Gastroesophageal sphincter (tissue), 4 donors: ENCODE measurements around the gene LEO1. TPM values are rescaled to one million over a fixed set of nuclear protein-coding genes. Genes with fewer than 3 reads are reported as not detected.
A peak's percentile ranks its signal among the peaks of the same experiment; 100 is the strongest.

ENCODE experiments used
- ATAC-seq: fragments of 150-250 bp; one replicate; pipeline ENCODE4 v1.9.1; 2016; ENCODE audit warnings: mild to moderate bottlenecking, moderate library complexity
- H3K27ac ChIP-seq, 4 donors: fragments of 200-600 bp; sonication (generic) in 3 of 4; 1 replicate in 3 of 4; 2 replicates in 1 of 4; pipeline ENCODE4 v1.5.1; 2016 to 2019
- H3K27me3 ChIP-seq: fragments of 200-600 bp; sonication (generic); one replicate; pipeline ENCODE4 v1.5.1; 2019
- H3K36me3 ChIP-seq, 2 donors: fragments of 200-600 bp; sonication (generic); one replicate each; pipeline ENCODE4 v1.5.1; 2019; ENCODE audit warnings: control low read depth in 1 of 2
- H3K4me1 ChIP-seq, 3 donors: fragments of 200-600 bp; sonication (generic); 1 replicate in 2 of 3; 2 replicates in 1 of 3; pipeline ENCODE4 v1.5.1; 2016 to 2019; ENCODE audit warnings: control low read depth in 2 of 3
- H3K4me3 ChIP-seq, 2 donors: fragments of 200-600 bp; sonication (generic); one replicate each; pipeline ENCODE4 v1.5.1; 2019; ENCODE audit warnings: mild to moderate bottlenecking in 1 of 2, moderate library complexity in 1 of 2
- H3K9me3 ChIP-seq, 3 donors: fragments of 200-600 bp; sonication (generic); one replicate each; pipeline ENCODE4 v1.5.1; 2017 to 2019; ENCODE audit warnings: control low read depth in 2 of 3
- EP300 ChIP-seq: sonication (generic); formaldehyde crosslinking; IDR thresholded peaks from one replicate; pipeline ENCODE4 v1.6.1; 2017; ENCODE audit warnings: antibody characterized with exemption, mild to moderate bottlenecking
- POLR2A ChIP-seq, 2 donors: fragments of 450-650 bp; IDR thresholded peaks; one replicate each; pipeline ENCODE4 v1.6.1; 2017; ENCODE audit warnings: antibody characterized with exemption in 2 of 2, mild to moderate bottlenecking in 2 of 2, moderate library complexity in 1 of 2
- POLR2AphosphoS5 ChIP-seq: sonication (generic); formaldehyde crosslinking; IDR thresholded peaks from one replicate; pipeline ENCODE4 v1.6.1; 2017; ENCODE audit warnings: antibody characterized with exemption
- WGBS, 2 donors: methylation state at CpG; one replicate each; pipeline ENCODE4 v1.1.5; 2018; ENCODE audit warnings: low coverage in 1 of 2; 5-methylcytosine and 5-hydroxymethylcytosine counted together
- total RNA-seq, 4 donors: library from RNA; depleted of rRNA; stranded (reverse); fragments of >200 nt; gene quantifications; one replicate each; pipeline ENCODE4 v1.1.0, GENCODE V29; 2016
- TF ChIP-seq, protein P1 (sequence below), 4 experiments: fragments of 200-600 bp in 2 of 4; fragments of 450-650 bp in 2 of 4; sonication (generic) in 1 of 4; IDR thresholded peaks; one replicate each; pipeline ENCODE4 v1.5.1; 2017 to 2019; ENCODE audit warnings: antibody characterized with exemption in 4 of 4, mild to moderate bottlenecking in 2 of 4, moderate library complexity in 2 of 4

The LEO1 gene
- total RNA-seq, 4 donors from 2014 or later: 11.7 to 15.7 (median 13.2) TPM

DNA sequence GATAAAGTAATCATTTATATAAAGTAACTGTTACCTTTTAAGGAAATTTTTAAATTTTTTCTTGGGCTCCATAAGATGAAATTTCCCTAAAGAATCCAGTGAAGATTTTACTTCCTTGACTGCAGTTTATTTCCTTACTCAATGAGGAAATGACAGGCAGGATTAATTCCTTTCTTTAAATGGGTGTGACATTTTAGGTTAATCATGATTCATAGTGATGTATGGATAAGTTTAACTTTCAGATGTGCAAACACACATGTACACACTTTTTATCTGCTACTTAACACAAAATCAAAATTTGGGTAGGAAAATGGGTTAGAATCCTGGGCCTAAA, 11.2 kb upstream of the LEO1 start:
- no peaks in the 10 kb centered on the region for H3K27me3 ChIP-seq
- H3K4me3 ChIP-seq: no peak overlapping the region
- TF ChIP-seq EP300 (no peak), POLR2AphosphoS5 (no peak), POLR2A (IDR thresholded peaks at IDR 0.05) (no peak)
- TF ChIP-seq, protein P1, sequence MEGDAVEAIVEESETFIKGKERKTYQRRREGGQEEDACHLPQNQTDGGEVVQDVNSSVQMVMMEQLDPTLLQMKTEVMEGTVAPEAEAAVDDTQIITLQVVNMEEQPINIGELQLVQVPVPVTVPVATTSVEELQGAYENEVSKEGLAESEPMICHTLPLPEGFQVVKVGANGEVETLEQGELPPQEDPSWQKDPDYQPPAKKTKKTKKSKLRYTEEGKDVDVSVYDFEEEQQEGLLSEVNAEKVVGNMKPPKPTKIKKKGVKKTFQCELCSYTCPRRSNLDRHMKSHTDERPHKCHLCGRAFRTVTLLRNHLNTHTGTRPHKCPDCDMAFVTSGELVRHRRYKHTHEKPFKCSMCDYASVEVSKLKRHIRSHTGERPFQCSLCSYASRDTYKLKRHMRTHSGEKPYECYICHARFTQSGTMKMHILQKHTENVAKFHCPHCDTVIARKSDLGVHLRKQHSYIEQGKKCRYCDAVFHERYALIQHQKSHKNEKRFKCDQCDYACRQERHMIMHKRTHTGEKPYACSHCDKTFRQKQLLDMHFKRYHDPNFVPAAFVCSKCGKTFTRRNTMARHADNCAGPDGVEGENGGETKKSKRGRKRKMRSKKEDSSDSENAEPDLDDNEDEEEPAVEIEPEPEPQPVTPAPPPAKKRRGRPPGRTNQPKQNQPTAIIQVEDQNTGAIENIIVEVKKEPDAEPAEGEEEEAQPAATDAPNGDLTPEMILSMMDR (IDR thresholded peaks at IDR 0.05): no peak
- no peaks in the 10 kb centered on the region for H3K9me3 ChIP-seq
- no peaks in the 10 kb centered on the region for H3K36me3 ChIP-seq
- ATAC-seq: no peak
- no peak overlapping the region for H3K27ac ChIP-seq
- H3K4me1 ChIP-seq: peaks cover 0 to 25% (median 0%) of the 10 kb centered on the region in 3 donors

DNA sequence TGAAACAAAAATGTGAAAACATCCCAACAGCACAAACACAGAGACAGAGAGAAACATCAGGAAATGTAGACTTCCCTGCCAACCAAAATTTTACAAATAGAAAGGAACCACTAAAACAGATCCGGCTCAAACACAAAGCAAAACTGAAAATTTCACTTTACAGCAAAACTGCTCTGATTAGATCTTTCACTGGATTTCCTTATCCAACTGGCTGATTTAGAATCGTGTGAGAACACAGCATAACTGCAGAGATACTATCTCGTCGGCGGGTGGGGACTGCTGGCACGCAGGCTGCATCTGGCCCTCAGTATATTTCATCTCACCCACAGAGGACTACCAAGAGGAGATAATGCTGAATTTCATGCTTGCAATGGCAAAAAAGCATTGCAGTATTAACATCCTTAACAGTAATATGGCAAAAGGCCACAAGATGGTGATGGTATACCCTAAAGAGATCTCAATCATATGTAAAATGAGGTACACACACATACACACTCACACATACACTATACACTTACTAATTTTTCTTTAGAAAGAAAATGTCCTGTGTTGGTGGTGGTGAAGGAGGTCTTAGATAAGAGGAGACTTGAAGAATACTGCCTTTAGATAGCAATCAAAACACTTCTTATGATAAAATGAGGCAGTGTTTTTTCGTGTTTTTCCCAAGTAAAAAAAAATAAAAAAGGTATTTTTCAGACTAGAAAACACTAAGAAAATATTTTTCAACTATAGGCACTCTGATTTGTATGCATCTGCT, 10.6 kb upstream of the LEO1 start:
- ATAC-seq: peak; percentile 43
- Histone ChIP-seq H3K4me1 (peaks cover 0 to 25% (median 0%) of the 10 kb centered on the region in 3 donors), H3K36me3 (no peaks in the 10 kb centered on the region), H3K4me3 (peak overlapping the region in 1 of 2 donors; percentile 21), H3K27me3 (no peaks in the 10 kb centered on the region), H3K27ac (peak overlapping the region; percentile 20 to 62 (median 58)), H3K9me3 (no peaks in the 10 kb centered on the region)
- WGBS, 2 donors: 20 to 49% methylated on average over 7 of the region's 7 CpGs
- TF ChIP-seq, protein P1 (IDR thresholded peaks at IDR 0.05): peak in 3 of 4 experiments; percentile 22 to 41 (median 30)
- TF ChIP-seq POLR2A (IDR thresholded peaks at IDR 0.05): no peak

GRCh38 chr15:51973775-51974174, 2.2 kb upstream of the LEO1 start:
- no peaks in the 10 kb centered on the region for H3K27me3 ChIP-seq
- H3K4me3 ChIP-seq: no peak overlapping the region
- TF ChIP-seq POLR2AphosphoS5 (no peak), POLR2A (IDR thresholded peaks at IDR 0.05) (no peak), EP300 (no peak)
- TF ChIP-seq, protein P1 (IDR thresholded peaks at IDR 0.05): no peak
- ATAC-seq: no peak
- 71 to 100% methylated on average over 1 to 3 of the region's 4 CpGs for WGBS, 2 donors
- H3K4me1 ChIP-seq: peaks cover 0 to 19% (median 7%) of the 10 kb centered on the region in 3 donors
- H3K9me3 ChIP-seq: no peaks in the 10 kb centered on the region
- no peak overlapping the region for H3K27ac ChIP-seq
- H3K36me3 ChIP-seq: no peaks in the 10 kb centered on the region

GRCh38 chr15:51973220-51973619, 1.6 kb upstream of the LEO1 start:
- no peak overlapping the region for H3K4me3 ChIP-seq
- no peaks in the 10 kb centered on the region for H3K36me3 ChIP-seq
- no peak for TF ChIP-seq POLR2A (IDR thresholded peaks at IDR 0.05)
- TF ChIP-seq, protein P1 (IDR thresholded peaks at IDR 0.05): no peak
- TF ChIP-seq EP300: no peak
- TF ChIP-seq POLR2AphosphoS5: no peak
- WGBS, 2 donors: 79 to 83% methylated on average over 5 of the region's 5 CpGs
- no peak overlapping the region for H3K27ac ChIP-seq
- H3K27me3 ChIP-seq: no peaks in the 10 kb centered on the region
- H3K9me3 ChIP-seq: peaks cover 0 to 4% (median 0%) of the 10 kb centered on the region in 3 donors
- H3K4me1 ChIP-seq: peaks cover 0 to 19% (median 7%) of the 10 kb centered on the region in 3 donors
- no peak for ATAC-seq

DNA sequence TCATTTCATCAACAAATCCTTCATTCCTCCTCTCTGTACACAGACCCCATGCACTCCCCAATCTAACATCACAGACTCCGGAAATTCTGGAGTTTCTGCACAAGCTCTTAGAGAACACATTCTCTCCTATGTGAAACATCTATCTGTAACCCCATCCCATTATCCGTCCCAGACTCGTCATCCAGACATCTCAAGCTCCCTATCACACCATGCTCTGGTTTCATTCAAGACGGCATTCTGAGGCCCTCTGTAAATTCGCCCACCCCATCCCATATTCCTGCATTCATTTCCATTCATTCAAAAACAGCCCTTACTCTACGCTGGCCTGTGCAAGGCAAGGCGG, 575 bp downstream of the LEO1 start:
- ATAC-seq: no peak
- Histone ChIP-seq H3K27ac (peak overlapping the region; percentile 83 to 92 (median 88)), H3K9me3 (peaks cover 0 to 20% (median 0%) of the 10 kb centered on the region in 3 donors), H3K27me3 (no peaks in the 10 kb centered on the region), H3K4me3 (peak overlapping the region; percentile 73 to 96), H3K4me1 (peaks cover 0 to 19% (median 7%) of the 10 kb centered on the region in 3 donors), H3K36me3 (peaks cover 0 to 3% of the 10 kb centered on the region in 2 donors)
- WGBS, 2 donors: 0 to 3% methylated on average over 5 to 7 of the region's 7 CpGs
- TF ChIP-seq, protein P1 (IDR thresholded peaks at IDR 0.05): no peak
- TF ChIP-seq EP300 (no peak), POLR2A (IDR thresholded peaks at IDR 0.05) (no peak), POLR2AphosphoS5 (no peak)
